Neuronal stem cell (in vitro differentiated cells): ENCODE results near the gene CLEC11A.
A peak's percentile ranks its signal among the peaks of the same experiment; 100 is the strongest.

Source experiments
- DNase-seq: peaks from one replicate; pipeline ENCODE4 v3.0.0-alpha.2; 2013; ENCODE audit warnings: low spot score
- H2AFZ ChIP-seq: one replicate; pipeline ENCODE4 v1.6.1; 2013; ENCODE audit warnings: mild to moderate bottlenecking, low read length, inconsistent platforms
- H2AK5ac ChIP-seq: 2 replicates; pipeline ENCODE4 v1.6.1; 2013; ENCODE audit warnings: low read depth, mild to moderate bottlenecking, inconsistent platforms, low read length, moderate library complexity, mixed read lengths
- H2BK120ac ChIP-seq: 2 replicates; pipeline ENCODE4 v1.6.1; 2013; ENCODE audit warnings: low read depth, mild to moderate bottlenecking, inconsistent platforms, low read length, moderate library complexity, mixed read lengths
- H2BK12ac ChIP-seq: one replicate; pipeline ENCODE4 v1.6.1; 2013; ENCODE audit warnings: low read length, inconsistent platforms
- H2BK15ac ChIP-seq: 2 replicates; pipeline ENCODE4 v1.6.1; 2013; ENCODE audit warnings: mild to moderate bottlenecking, low read length, inconsistent platforms, mixed read lengths
- H2BK5ac ChIP-seq: one replicate; pipeline ENCODE4 v1.6.1; 2013; ENCODE audit warnings: inconsistent platforms, mild to moderate bottlenecking, low read length, moderate library complexity
- H3K14ac ChIP-seq: one replicate; pipeline ENCODE4 v1.6.1; 2013; ENCODE audit warnings: low read length, inconsistent platforms
- H3K18ac ChIP-seq: 2 replicates; pipeline ENCODE4 v1.6.1; 2013; ENCODE audit warnings: low read length, inconsistent platforms
- H3K23ac ChIP-seq: 2 replicates; pipeline ENCODE4 v1.6.1; 2013; ENCODE audit warnings: low read depth, mild to moderate bottlenecking, mixed read lengths, low read length, inconsistent platforms; ENCODE audit not compliant: poor library complexity
- H3K27ac ChIP-seq: replicated peaks from 3 replicates; pipeline ENCODE4 v1.5.1; 2013; ENCODE audit warnings: low read length, inconsistent platforms
- H3K27me3 ChIP-seq, 3 experiments: 2 replicates each; pipeline ENCODE4 v1.6.1; 2013; ENCODE audit warnings: low read length in 3 of 3, mild to moderate bottlenecking in 2 of 3, inconsistent platforms in 1 of 3, low read depth in 1 of 3, mixed read lengths in 1 of 3, moderate library complexity in 1 of 3; ENCODE audit not compliant: control insufficient read depth in 3 of 3, insufficient read depth in 3 of 3
- H3K36me3 ChIP-seq, 2 donors: replicated peaks in 1 of 2; 2 replicates each; pipeline ENCODE4 v1.6.1; 2013; ENCODE audit warnings: low read length in 2 of 2; ENCODE audit not compliant: control insufficient read depth in 2 of 2, insufficient read depth in 2 of 2
- H3K4ac ChIP-seq: 2 replicates; pipeline ENCODE4 v1.6.1; 2013; ENCODE audit warnings: inconsistent platforms, mild to moderate bottlenecking, low read length, moderate library complexity
- H3K4me1 ChIP-seq, 2 donors: 1 replicate in 1 of 2; 2 replicates in 1 of 2; pipeline ENCODE4 v1.6.1; 2013; ENCODE audit warnings: low read length in 2 of 2, low read depth in 1 of 2; ENCODE audit not compliant: control insufficient read depth in 2 of 2, insufficient read depth in 1 of 2
- H3K4me2 ChIP-seq: one replicate; pipeline ENCODE4 v1.6.1; 2013; ENCODE audit warnings: mild to moderate bottlenecking, low read length, inconsistent platforms; ENCODE audit not compliant: insufficient read depth, poor library complexity, severe bottlenecking
- H3K4me3 ChIP-seq, 2 donors: 2 replicates each; pipeline ENCODE4 v1.5.1; 2013; ENCODE audit warnings: low read length in 2 of 2, mild to moderate bottlenecking in 2 of 2, inconsistent platforms in 1 of 2, moderate library complexity in 1 of 2
- H3K79me1 ChIP-seq: one replicate; pipeline ENCODE4 v1.6.1; 2013; ENCODE audit warnings: low read depth, mild to moderate bottlenecking, inconsistent platforms, low read length, moderate library complexity
- H3K9ac ChIP-seq: one replicate; pipeline ENCODE4 v1.6.1; 2013; ENCODE audit warnings: mild to moderate bottlenecking, low read depth, low read length, inconsistent platforms; ENCODE audit not compliant: poor library complexity
- H3K9me3 ChIP-seq, 2 donors: replicated peaks in 1 of 2; 2 replicates each; pipeline versions ENCODE3 to v1.6.1; 2013; ENCODE audit warnings: low read length in 2 of 2, mild to moderate bottlenecking in 2 of 2, inconsistent platforms in 1 of 2, low read depth in 1 of 2, mixed read lengths in 1 of 2, moderate library complexity in 1 of 2; ENCODE audit not compliant: control insufficient read depth in 2 of 2, insufficient read depth in 1 of 2
- H4K8ac ChIP-seq: one replicate; pipeline ENCODE4 v1.6.1; 2013; ENCODE audit warnings: low read depth, mild to moderate bottlenecking, inconsistent platforms, low read length, moderate library complexity
- H4K91ac ChIP-seq: one replicate; pipeline ENCODE4 v1.6.1; 2013; ENCODE audit warnings: low read length, low read depth, mild to moderate bottlenecking, inconsistent platforms; ENCODE audit not compliant: poor library complexity
- WGBS, 2 donors: extraction: QIAGEN DNeasy Blood & Tissue Kit; methylation state at CpG; one replicate each; pipeline ENCODE4 v1.1.7; 2013; ENCODE audit warnings: missing lambda C conversion rate in 2 of 2, mixed read lengths in 1 of 2; ENCODE audit not compliant: insufficient read length in 2 of 2, insufficient replicate concordance in 1 of 2; ENCODE audit errors: extremely low coverage in 2 of 2; 5-methylcytosine and 5-hydroxymethylcytosine counted together

CLEC11A gene

DNA sequence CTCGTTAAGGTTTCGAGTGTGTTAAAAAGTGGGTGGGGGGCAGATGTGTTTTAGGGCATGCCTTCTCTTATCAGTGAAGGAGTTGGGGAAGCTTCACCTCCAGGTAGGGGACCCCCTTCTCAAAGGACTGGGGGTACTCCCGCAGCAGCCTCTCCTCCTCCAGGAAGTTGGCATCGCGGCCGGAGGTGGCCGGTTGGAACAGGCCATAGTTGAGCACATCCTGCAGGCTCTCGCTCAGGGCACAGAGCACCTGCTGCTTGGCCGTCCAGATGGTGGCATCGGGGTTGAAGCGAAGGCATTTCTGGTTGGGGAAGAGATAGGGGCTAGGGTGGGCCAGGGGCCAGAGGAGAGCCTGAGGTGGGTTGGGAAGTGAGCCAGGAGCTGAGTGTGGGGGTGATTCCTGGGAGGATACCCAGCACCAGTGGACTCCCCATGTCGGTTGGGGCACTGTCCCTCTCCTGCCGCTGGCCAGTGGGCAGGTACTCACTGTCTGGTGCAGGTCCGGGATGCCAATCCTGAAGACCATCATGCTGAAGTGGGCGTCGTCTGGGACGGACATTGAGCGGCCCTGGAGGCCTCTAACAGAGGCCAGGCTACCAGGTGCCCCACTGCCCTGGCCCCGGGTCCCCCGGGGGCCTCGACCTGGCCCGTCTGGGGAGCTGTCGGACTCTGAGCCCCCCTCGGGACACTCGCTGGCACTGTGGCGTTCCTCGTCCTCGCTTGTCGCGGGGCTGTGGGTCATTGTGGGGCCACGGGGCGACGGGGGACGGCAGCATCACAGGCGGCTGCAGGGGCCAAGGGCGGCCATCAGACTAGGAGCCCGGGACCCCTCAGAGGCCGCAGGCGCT lies 6.8 kb upstream of the CLEC11A start:
- WGBS, 2 donors = no CpG with 5 or more reads among the region's 39 CpGs
- no peak overlapping the region for H4K8ac ChIP-seq

DNA sequence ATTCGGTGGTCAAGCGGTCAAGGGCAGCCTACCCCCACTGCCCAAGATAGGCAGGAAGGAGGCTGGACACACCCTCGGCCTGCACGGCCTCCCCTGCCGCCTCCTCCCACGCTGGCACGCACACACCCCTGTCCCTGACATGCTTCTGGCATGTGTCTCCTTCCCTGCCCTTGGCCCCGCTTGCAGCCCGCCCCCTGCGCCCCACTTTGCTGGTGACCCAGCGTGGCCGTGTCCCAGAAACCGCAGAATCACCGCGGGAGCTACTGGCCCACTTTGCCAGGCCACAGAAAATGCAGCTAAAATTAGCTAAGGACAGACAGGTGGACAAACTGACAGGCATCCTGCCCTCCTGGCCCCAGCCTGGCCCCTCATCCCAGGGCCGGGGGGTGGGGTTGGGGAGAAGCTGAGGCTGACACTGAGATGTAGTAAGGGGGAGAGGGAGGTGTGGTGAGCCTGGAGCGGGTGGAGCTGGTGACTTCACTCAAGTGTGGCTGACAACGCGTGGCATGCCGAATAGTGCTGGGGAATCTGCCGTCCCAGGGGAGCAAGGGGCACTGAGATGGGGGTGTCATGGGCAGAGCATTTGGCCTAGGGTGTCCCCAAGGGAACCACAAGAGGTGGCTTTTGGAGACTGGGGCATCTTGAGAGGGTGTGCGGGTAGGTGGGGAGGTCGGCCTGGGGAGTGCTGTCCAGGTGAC lies 6.0 kb upstream of the CLEC11A start:
- DNase-seq = no peak
- no CpG with 5 or more reads among the region's 23 CpGs for WGBS, 2 donors
- Histone ChIP-seq H3K4me2 (no peak overlapping the region), H3K27me3 (peaks cover 0 to 9% (median 8%) of the 10 kb centered on the region in 3 experiments), H2BK12ac (no peak overlapping the region), H2AFZ (no peak overlapping the region), H3K27ac (no peak overlapping the region), H3K14ac (no peak overlapping the region), H2BK15ac (peak overlapping the region; percentile 82), H3K23ac (peak overlapping the region; percentile 31), H3K9me3 (no peaks in the 10 kb centered on the region), H3K79me1 (no peaks in the 10 kb centered on the region), H3K18ac (peak overlapping the region; percentile 84), H2BK120ac (no peak overlapping the region), H3K4me3 (peak overlapping the region in 1 of 2 donors; percentile 39), H3K36me3 (peaks cover 6 to 14% of the 10 kb centered on the region in 2 donors), H3K9ac (no peak overlapping the region), H4K91ac (no peak overlapping the region), H3K4ac (no peak overlapping the region), H2AK5ac (peak overlapping the region; percentile 73), H3K4me1 (peaks cover 8 to 11% of the 10 kb centered on the region in 2 donors), H2BK5ac (no peak overlapping the region), H4K8ac (peak overlapping the region; percentile 7)

More for the DNA sequence above, 6.8 kb upstream of the CLEC11A start:
- H2BK15ac ChIP-seq = no peak overlapping the region
- peaks cover 0 to 7% (median under 1%) of the 10 kb centered on the region in 3 experiments for H3K27me3 ChIP-seq
- H3K9me3 ChIP-seq = no peaks in the 10 kb centered on the region
- no peaks in the 10 kb centered on the region for H3K79me1 ChIP-seq
- DNase-seq = no peak
- H4K91ac ChIP-seq = no peak overlapping the region
- no peak overlapping the region for H3K4me3 ChIP-seq
- H3K4me2 ChIP-seq = no peak overlapping the region
- H3K4me1 ChIP-seq = peaks cover 8 to 11% of the 10 kb centered on the region in 2 donors
- no peak overlapping the region for H3K27ac ChIP-seq
- H3K4ac ChIP-seq = no peak overlapping the region
- peak overlapping the region; percentile 73 for H2AK5ac ChIP-seq
- H3K14ac ChIP-seq = no peak overlapping the region
- peaks cover 8 to 20% of the 10 kb centered on the region in 2 donors for H3K36me3 ChIP-seq
- H3K9ac ChIP-seq = no peak overlapping the region
- peak overlapping the region; percentile 73 for H2BK12ac ChIP-seq
- no peak overlapping the region for H2BK120ac ChIP-seq
- H3K18ac ChIP-seq = no peak overlapping the region
- no peak overlapping the region for H2BK5ac ChIP-seq
- peak overlapping the region; percentile 31 for H3K23ac ChIP-seq
- H2AFZ ChIP-seq = no peak overlapping the region

DNA sequence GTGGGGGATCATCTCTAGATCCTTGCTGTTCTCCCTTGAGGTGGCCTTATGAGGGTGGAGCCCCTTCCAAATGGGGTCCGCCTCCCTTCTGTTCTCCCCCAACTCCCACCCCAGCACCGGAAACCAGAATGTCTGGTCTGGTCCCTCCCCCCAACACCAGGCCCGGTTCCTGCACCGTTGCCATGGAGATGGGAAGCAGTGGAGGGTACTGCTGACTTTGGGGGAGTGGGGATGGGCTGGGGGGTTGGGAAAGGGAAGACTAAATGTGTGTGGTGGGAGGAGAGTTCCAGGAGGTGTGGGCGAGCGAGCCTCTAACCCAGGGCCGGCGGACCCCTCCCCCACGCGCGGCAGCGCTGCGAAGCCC lies 5.3 kb upstream of the CLEC11A start:
- H3K4me2 ChIP-seq = peak overlapping the region; percentile 86
- no peak overlapping the region for H3K4ac ChIP-seq
- no peak overlapping the region for H2BK12ac ChIP-seq
- no peak for DNase-seq
- peak overlapping the region; percentile 91 for H2AFZ ChIP-seq
- H4K91ac ChIP-seq = no peak overlapping the region
- H3K23ac ChIP-seq = no peak overlapping the region
- peak overlapping the region; percentile 47 for H2AK5ac ChIP-seq
- peak overlapping the region; percentile 12 for H3K9ac ChIP-seq
- H4K8ac ChIP-seq = no peak overlapping the region
- peaks cover 8 to 14% of the 10 kb centered on the region in 2 donors for H3K4me1 ChIP-seq
- H2BK15ac ChIP-seq = peak overlapping the region; percentile 82
- WGBS, 2 donors = no CpG with 5 or more reads among the region's 13 CpGs
- peak overlapping the region; percentile 81 for H3K18ac ChIP-seq
- no peak overlapping the region for H2BK120ac ChIP-seq
- H3K79me1 ChIP-seq = no peaks in the 10 kb centered on the region
- no peak overlapping the region for H2BK5ac ChIP-seq
- H3K27me3 ChIP-seq = peaks cover 0 to 14% (median 14%) of the 10 kb centered on the region in 3 experiments
- no peak overlapping the region for H3K14ac ChIP-seq
- H3K27ac ChIP-seq = no peak overlapping the region
- peak overlapping the region; percentile 55 to 84 for H3K4me3 ChIP-seq
- no peaks in the 10 kb centered on the region for H3K9me3 ChIP-seq
- peaks cover 6 to 9% of the 10 kb centered on the region in 2 donors for H3K36me3 ChIP-seq
